ENCODE data around the gene NDUFA5. TPM values are rescaled to one million over a fixed set of nuclear protein-coding genes. Genes with fewer than 3 reads are reported as not detected.

Gene NDUFA5
- 10 to 100 TPM; 48.6 to 52.3 TPM for total RNA-seq
- 62.4 TPM for polyA plus RNA-seq (2013, experiment 1 of 2)
- 59.7 TPM for polyA plus RNA-seq (2013, experiment 2 of 2)
- long read RNA-seq, experiment 1, transcript NDUFA5-201 (5 exons, 1,901 nt), result major isoform, 18 of 45 reads
- long read RNA-seq, experiment 1, transcript NDUFA5-202 (4 exons, 1,360 nt), result minor isoform, 16 of 45 reads
- long read RNA-seq, experiment 1, partial matches to known transcripts, result 1 of 45 reads
- long read RNA-seq, experiment 1, other reads (novel, unspliced or antisense), result 9 of 45 reads
- long read RNA-seq, experiment 2, transcript NDUFA5-201 (5 exons, 1,901 nt), result major isoform, 156 of 169 reads
- long read RNA-seq, experiment 2, partial matches to known transcripts, result 1 of 169 reads
- long read RNA-seq, experiment 2, other reads (novel, unspliced or antisense), result 4 of 169 reads
- long read RNA-seq, experiment 3, transcript NDUFA5-202 (4 exons, 1,360 nt), result minor isoform, 20 of 334 reads
- long read RNA-seq, experiment 3, transcript NDUFA5-201 (5 exons, 1,901 nt), result major isoform, 291 of 334 reads
- long read RNA-seq, experiment 3, partial matches to known transcripts, result 8 of 334 reads
- long read RNA-seq, experiment 3, other reads (novel, unspliced or antisense), result 7 of 334 reads
- long read RNA-seq, experiment 4, transcript NDUFA5-202 (4 exons, 1,360 nt), result minor isoform, 15 of 360 reads
- long read RNA-seq, experiment 4, transcript NDUFA5-211 (4 exons, 1,504 nt), result minor isoform, 6 of 360 reads
- long read RNA-seq, experiment 4, transcript NDUFA5-201 (5 exons, 1,901 nt), result major isoform, 332 of 360 reads
- long read RNA-seq, experiment 4, partial matches to known transcripts, result 0 of 360 reads
- long read RNA-seq, experiment 4, other reads (novel, unspliced or antisense), result 3 of 360 reads

DNA sequence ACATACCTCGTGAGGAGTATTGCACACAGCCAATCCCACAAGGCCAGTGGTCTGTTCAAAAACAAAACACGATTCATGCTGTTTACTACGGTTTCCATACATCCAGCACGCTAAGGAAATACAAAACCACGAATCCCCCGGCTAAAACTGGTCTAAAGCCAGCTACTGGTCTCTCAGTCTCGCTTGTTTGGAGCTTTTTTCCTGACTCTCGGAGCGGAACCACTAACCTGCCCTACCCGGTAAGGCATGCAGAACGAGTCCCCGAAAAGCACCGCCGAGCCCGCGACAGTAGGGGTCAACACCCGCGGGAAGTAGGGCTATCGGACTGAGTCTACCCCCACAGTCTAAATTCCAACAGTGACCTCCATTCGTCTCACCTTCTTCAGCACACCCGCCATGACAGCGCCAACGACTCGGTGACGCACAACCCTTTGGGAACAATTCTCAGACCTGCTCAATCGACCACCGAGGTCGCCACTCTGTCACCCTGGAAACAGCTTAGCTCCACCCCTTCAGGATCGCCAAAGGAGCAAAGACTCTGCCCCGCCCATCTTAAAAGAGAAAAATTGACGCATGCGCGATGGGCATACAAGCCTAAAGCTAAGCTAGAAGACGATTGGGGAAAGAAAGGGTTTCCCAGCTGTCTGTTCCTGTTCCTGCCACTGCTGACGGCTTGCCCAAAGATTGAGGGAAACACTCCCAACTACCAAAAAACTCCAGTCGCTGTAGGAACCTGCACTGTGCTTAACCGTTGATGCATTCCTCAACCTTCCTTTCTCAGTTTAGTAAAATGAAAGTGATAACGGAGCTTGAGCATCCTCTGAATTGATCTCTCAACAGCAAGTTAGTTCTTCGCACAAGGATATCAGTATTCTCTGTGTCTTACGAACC lies at the start of gene NDUFA5:
Gene NDUFA5, minus strand, starts transcription at position 421 of the 891 bp plus-strand sequence. Its CDS starts 23 bp downstream, at position 398.
- H3K4me3 Mint-ChIP-seq, result no peak within 1 kb of the TSS
- no peaks in the 10 kb centered on the region for H3K9me3 ChIP-seq (ENCODE audit: control insufficient read depth, low read length)

DNA sequence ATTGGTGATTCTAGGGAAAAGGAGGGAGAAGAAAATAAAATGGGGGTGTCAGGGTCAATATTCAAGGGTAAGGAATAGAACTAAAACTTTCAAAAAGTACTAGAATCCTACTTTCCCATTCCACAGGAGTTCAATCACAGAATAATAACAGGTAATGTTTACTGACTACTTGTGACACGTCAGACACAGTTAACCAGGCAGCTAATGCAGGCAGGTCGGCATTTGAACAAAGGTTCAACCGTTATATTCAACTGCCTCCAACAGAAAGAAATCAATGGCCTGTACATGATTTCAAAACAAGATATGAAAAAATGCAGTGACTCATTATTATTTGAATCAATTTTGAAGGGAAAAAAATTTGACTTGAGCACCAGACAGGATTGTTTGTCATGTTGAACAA lies 47.1 kb upstream of the NDUFA5 start:
- H3K9me3 Mint-ChIP-seq, result no peaks in the 10 kb centered on the region
- Histone ChIP-seq H3K4me3 (ENCODE audit: low read length) (no peak overlapping the region), H3K36me3 (ENCODE audit: control insufficient read depth, insufficient read depth, low read length) (no peaks in the 10 kb centered on the region), H3K27me3 (ENCODE audit: control insufficient read depth, insufficient read depth, low read length, poor library complexity, severe bottlenecking) (no peaks in the 10 kb centered on the region), H3K4me1 (ENCODE audit: control insufficient read depth, insufficient read depth, low read length) (no peaks in the 10 kb centered on the region), H3K9ac (ENCODE audit: extremely low read depth, low read length, poor library complexity, severe bottlenecking) (no peak overlapping the region), H3K9me3 (ENCODE audit: control insufficient read depth, low read length) (no peaks in the 10 kb centered on the region), H3K27ac (ENCODE audit: low read depth, low read length) (no peak overlapping the region)
- H3K4me3 Mint-ChIP-seq, result no peak overlapping the region
- no peak overlapping the region for H3K27ac Mint-ChIP-seq
- DNase-seq, result no peak
- H3K4me1 Mint-ChIP-seq, result peaks cover 4% of the 10 kb centered on the region
- H3K36me3 Mint-ChIP-seq (ENCODE audit: low read depth), result no peaks in the 10 kb centered on the region
- TF ChIP-seq, protein P1, sequence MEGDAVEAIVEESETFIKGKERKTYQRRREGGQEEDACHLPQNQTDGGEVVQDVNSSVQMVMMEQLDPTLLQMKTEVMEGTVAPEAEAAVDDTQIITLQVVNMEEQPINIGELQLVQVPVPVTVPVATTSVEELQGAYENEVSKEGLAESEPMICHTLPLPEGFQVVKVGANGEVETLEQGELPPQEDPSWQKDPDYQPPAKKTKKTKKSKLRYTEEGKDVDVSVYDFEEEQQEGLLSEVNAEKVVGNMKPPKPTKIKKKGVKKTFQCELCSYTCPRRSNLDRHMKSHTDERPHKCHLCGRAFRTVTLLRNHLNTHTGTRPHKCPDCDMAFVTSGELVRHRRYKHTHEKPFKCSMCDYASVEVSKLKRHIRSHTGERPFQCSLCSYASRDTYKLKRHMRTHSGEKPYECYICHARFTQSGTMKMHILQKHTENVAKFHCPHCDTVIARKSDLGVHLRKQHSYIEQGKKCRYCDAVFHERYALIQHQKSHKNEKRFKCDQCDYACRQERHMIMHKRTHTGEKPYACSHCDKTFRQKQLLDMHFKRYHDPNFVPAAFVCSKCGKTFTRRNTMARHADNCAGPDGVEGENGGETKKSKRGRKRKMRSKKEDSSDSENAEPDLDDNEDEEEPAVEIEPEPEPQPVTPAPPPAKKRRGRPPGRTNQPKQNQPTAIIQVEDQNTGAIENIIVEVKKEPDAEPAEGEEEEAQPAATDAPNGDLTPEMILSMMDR (conservative IDR thresholded peaks at IDR 0.05), result no peak
- no peaks in the 10 kb centered on the region for H3K27me3 Mint-ChIP-seq (ENCODE audit: insufficient read depth)
- WGBS, 2 experiments (ENCODE audit: insufficient coverage in 1 of 2, insufficient read length in 1 of 2), result 78 to 100% methylated on average over 1 to 3 of the region's 3 CpGs

More for the DNA sequence above, at the start of gene NDUFA5:
- WGBS, 2 experiments (ENCODE audit: insufficient coverage in 1 of 2, insufficient read length in 1 of 2), result 7 to 22% methylated on average over 11 to 40 of the region's 40 CpGs
- Mint-ChIP-seq H3K4me1 (peaks cover 3% of the 10 kb centered on the region), H3K9me3 (no peaks in the 10 kb centered on the region), H3K36me3 (ENCODE audit: low read depth) (peaks cover 7% of the 10 kb centered on the region), H3K27ac (no peak within 1 kb of the TSS), H3K27me3 (ENCODE audit: insufficient read depth) (no peaks in the 10 kb centered on the region)
- TF ChIP-seq, protein P1 (conservative IDR thresholded peaks at IDR 0.05), result no peak
- Histone ChIP-seq H3K4me3 (ENCODE audit: low read length) (peak within 1 kb of the TSS; percentile 93), H3K36me3 (ENCODE audit: control insufficient read depth, insufficient read depth, low read length) (peaks cover 13% of the 10 kb centered on the region), H3K9ac (ENCODE audit: extremely low read depth, low read length, poor library complexity, severe bottlenecking) (peak within 1 kb of the TSS; percentile 85), H3K27me3 (ENCODE audit: control insufficient read depth, insufficient read depth, low read length, poor library complexity, severe bottlenecking) (no peaks in the 10 kb centered on the region), H3K27ac (ENCODE audit: low read depth, low read length) (peak within 1 kb of the TSS; percentile 74), H3K4me1 (ENCODE audit: control insufficient read depth, insufficient read depth, low read length) (no peaks in the 10 kb centered on the region)
- DNase-seq, result peak; percentile 99

DNA sequence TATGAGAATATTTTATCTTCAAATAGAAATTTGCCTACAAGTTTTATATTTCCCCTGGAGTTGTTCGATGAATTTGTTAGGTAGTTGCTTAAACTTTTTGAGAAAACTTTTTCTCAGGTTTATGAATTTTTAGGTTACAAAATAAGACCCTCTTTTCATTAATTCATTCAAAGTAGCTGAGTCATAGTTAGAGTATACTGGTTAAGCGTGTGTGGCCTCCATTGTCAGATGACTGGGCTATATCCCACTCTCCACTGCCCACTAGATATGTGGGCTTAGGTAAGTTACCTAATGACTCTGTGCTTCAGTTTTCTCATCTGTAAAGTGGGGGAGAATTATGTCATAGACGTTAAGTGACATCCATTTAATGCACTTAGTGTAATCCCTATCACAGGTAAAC lies 45.0 kb upstream of the NDUFA5 start:
- TF ChIP-seq, protein P1 (conservative IDR thresholded peaks at IDR 0.05), result no peak
- Mint-ChIP-seq H3K9me3 (no peaks in the 10 kb centered on the region), H3K36me3 (ENCODE audit: low read depth) (no peaks in the 10 kb centered on the region), H3K4me1 (peaks cover 4% of the 10 kb centered on the region), H3K27ac (no peak overlapping the region), H3K27me3 (ENCODE audit: insufficient read depth) (no peaks in the 10 kb centered on the region), H3K4me3 (no peak overlapping the region)
- Histone ChIP-seq H3K4me1 (ENCODE audit: control insufficient read depth, insufficient read depth, low read length) (no peaks in the 10 kb centered on the region), H3K4me3 (ENCODE audit: low read length) (no peak overlapping the region), H3K9ac (ENCODE audit: extremely low read depth, low read length, poor library complexity, severe bottlenecking) (no peak overlapping the region), H3K36me3 (ENCODE audit: control insufficient read depth, insufficient read depth, low read length) (no peaks in the 10 kb centered on the region), H3K9me3 (ENCODE audit: control insufficient read depth, low read length) (no peaks in the 10 kb centered on the region), H3K27me3 (ENCODE audit: control insufficient read depth, insufficient read depth, low read length, poor library complexity, severe bottlenecking) (no peaks in the 10 kb centered on the region), H3K27ac (ENCODE audit: low read depth, low read length) (no peak overlapping the region)
- 100% methylated on average over 1 of the region's 3 CpGs; no CpG with 5 or more reads in 1 of the 2 experiments for WGBS, 2 experiments (ENCODE audit: insufficient coverage in 1 of 2, insufficient read length in 1 of 2)
- DNase-seq, result no peak
